Measurements from ENCODE around the gene DNAJC6. TPM values are rescaled to one million over a fixed set of nuclear protein-coding genes. Genes with fewer than 3 reads are reported as not detected.

DNAJC6 gene
- total RNA-seq, result 7.8 and 8.8 TPM in 2 replicates

DNA sequence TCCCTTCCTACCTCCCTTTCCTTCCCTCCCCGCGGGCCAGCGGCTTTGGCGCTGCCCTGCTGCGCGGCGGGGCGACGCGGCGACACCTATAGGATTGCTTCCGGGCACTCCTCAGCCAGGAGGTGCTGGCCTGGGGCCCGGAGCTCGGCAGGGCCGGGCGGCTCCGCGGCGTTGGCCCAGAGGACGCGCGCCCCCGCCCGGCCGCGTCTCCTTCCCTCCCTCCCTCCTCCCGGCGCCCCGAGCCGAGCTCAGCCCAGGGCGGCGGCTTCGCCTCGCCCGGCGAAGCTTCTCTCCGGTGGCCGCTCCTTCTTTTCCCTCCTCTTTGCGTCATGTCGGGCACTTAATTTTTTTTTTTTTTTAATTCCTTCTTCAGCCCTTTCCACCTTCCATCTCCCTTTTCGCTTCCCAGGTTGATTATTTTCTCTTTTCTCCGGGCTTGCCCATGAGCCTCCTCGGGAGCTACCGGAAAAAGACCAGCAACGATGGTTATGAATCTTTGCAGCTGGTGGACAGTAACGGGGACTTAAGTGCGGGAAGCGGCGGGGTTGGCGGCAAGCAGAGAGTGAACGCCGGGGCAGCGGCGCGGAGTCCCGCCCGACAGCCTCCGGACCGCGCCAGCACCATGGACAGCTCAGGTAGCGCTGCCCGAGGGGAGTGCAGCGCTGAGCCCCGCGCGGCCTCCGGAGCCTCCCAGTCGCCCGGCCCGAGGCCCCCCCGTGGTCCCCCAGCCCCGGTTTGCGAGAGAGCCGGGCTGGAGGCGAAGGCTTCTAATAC lies at the start of gene DNAJC6:
TSS of gene DNAJC6 (plus strand) at position 240 of the 774 bp plus-strand sequence. CDS start at position 443, 203 bp downstream.

DNA sequence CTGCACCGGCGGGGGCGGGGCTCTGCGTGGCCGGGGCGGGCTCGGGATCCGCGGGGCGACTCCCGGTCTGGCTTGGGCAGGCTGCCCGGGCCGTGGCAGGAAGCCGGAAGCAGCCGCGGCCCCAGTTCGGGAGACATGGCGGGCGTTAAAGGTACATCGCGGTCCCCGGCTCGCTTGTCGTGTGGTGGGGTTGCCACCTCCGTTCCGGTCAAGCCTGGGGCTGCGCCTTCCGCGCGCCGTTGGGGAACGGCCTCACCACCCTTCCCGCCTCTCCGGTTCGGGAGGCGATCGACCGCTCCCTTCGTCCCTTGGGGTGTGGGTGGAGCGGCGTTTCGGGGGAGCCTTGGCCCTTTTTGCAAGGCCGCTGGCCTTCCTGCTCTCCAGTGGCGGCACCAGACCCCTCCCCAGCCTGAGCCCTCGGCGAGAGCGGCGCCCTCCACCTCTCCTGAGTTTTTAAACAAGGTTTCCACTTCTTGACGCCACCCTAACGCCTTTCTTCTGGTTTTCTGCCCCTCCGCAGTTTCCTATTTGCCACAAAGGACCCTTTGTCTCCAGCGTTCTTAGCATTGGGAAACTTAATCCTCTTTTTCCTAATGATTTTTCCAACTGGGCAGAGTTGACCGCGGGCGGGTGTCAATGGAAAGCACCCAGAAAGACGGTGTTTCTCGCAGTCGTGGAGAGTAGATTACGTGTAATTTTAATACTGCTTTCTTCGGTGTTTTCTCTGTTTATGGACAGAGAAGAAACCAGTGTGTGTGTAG lies 111.4 kb downstream of the DNAJC6 start, which contains the start of the genes LEPR and LEPROT:
TSS of gene LEPR (plus strand) at position 79 of the 761 bp plus-strand sequence. CDS start 144,898 bp downstream, outside the sequence.
TSS of gene LEPROT (plus strand) at position 79 of the 761 bp plus-strand sequence. CDS start at position 136, 57 bp downstream.

Small RNA genes lying within 50 kb of the gene (small RNA-seq; reads per million reads assigned to genes)
- not detected for gene COX6CP13
- gene RNU2-15P, result 0.08 reads per million

Other genes with a start within 250 kb of the DNAJC6 start
- gene AK4, start 161.3 kb upstream of the DNAJC6 start, total RNA-seq, result 40.4 and 47.4 TPM in 2 replicates
- 23.1 and 37.2 TPM in 2 replicates for gene LEPR, start 111.1 kb downstream of the DNAJC6 start, total RNA-seq
- 63.0 and 64.8 TPM in 2 replicates for gene LEPROT, start 111.1 kb downstream of the DNAJC6 start, total RNA-seq

All from vein endothelial cell (primary cell).